Right renal pelvis (tissue), 4 donors: ENCODE data around the gene CLRN1. TPM values are rescaled to one million over a fixed set of nuclear protein-coding genes. Genes with fewer than 3 reads are reported as not detected.

Source experiments
- DNase-seq, 4 donors: peaks; one replicate each; pipeline ENCODE4 v3.0.0-alpha.2; 2013; ENCODE audit warnings: low read depth in 4 of 4, low spot score in 3 of 4, missing footprints in 1 of 4
- polyA plus RNA-seq, 4 donors: library from polyadenylated mRNA; unstranded; fragments of 120-200 nt; gene quantifications; one replicate each; pipeline ENCODE4 v1.2.1, GENCODE V29; 2013; ENCODE audit not compliant: insufficient read length in 4 of 4

Gene CLRN1
- polyA plus RNA-seq, 4 donors, result not detected

- DNase-seq, result peak in 2 of 4 donors; percentile 12 to 18
Measured at GRCh38 chr3:150925751-150926201, 46.8 kb downstream of the CLRN1 start.

GRCh38 chr3:150922611-150923010 lies 49.9 kb downstream of the CLRN1 start:
- no peak for DNase-seq

- DNase-seq, result no peak
Measured at GRCh38 chr3:150921209-150921608, 51.3 kb downstream of the CLRN1 start.

- no peak for DNase-seq
Measured at GRCh38 chr3:150920236-150920635, 52.3 kb downstream of the CLRN1 start.

GRCh38 chr3:150917951-150918350 lies 54.6 kb downstream of the CLRN1 start:
- DNase-seq, result peak in 1 of 4 donors; percentile 19

GRCh38 chr3:150913133-150913922 lies 59.2 kb downstream of the CLRN1 start:
- DNase-seq, result peak in 2 of 4 donors; percentile 8 to 11

- no peak for DNase-seq
Measured at GRCh38 chr3:150912501-150912900, 60.0 kb downstream of the CLRN1 start.

- no peak for DNase-seq
Measured at GRCh38 chr3:150911771-150912170, 60.8 kb downstream of the CLRN1 start.

- peak in 2 of 4 donors; percentile 11 to 28 for DNase-seq
Measured at GRCh38 chr3:150906461-150906860, 66.1 kb downstream of the CLRN1 start.

GRCh38 chr3:150905746-150906145 lies 66.8 kb downstream of the CLRN1 start:
- DNase-seq, result no peak

GRCh38 chr3:150905339-150905738 lies 67.2 kb downstream of the CLRN1 start, which contains the start of gene MINDY4B:
MINDY4B (minus strand) TSS chr3:150905439; CDS start chr3:150905439, 0 bp downstream.
- no peak for DNase-seq

- DNase-seq, result no peak
Measured at GRCh38 chr3:150902988-150903387, 69.5 kb downstream of the CLRN1 start.

- DNase-seq, result no peak
Measured at GRCh38 chr3:150901793-150902192, 70.7 kb downstream of the CLRN1 start.

GRCh38 chr3:150899141-150899540 lies 73.4 kb downstream of the CLRN1 start:
- DNase-seq, result no peak

GRCh38 chr3:150898046-150898754 lies 74.3 kb downstream of the CLRN1 start:
- no peak for DNase-seq

GRCh38 chr3:150897592-150897991 lies 74.9 kb downstream of the CLRN1 start:
- no peak for DNase-seq

GRCh38 chr3:150890831-150891230 lies 81.7 kb downstream of the CLRN1 start:
- no peak for DNase-seq

- no peak for DNase-seq
Measured at GRCh38 chr3:150890295-150890694, 82.2 kb downstream of the CLRN1 start.

GRCh38 chr3:150889106-150889505 lies 83.4 kb downstream of the CLRN1 start:
- no peak for DNase-seq

GRCh38 chr3:150887031-150887430 lies 85.5 kb downstream of the CLRN1 start:
- DNase-seq, result no peak

- DNase-seq, result no peak
Measured at GRCh38 chr3:150885535-150885934, 87.0 kb downstream of the CLRN1 start.
